Body of pancreas (tissue), 4 donors: ENCODE results near the gene NELFA. TPM values are rescaled to one million over a fixed set of nuclear protein-coding genes. Genes with fewer than 3 reads are reported as not detected.
"Not testable (repeated sequence)": the region's sequence is repeated elsewhere in the genome, so short reads cannot be mapped to it uniquely, and the experiment has no call there.

Experiments
- ATAC-seq: fragments of 150-250 bp; one replicate; pipeline ENCODE4 v1.9.1; 2016
- DNase-seq, 4 donors: peaks; one replicate each; pipeline ENCODE4 v3.0.0-alpha.2; 2019
- H3K27ac ChIP-seq, 4 donors: fragments of 200-600 bp; sonication (generic); 1 replicate in 3 of 4; 2 replicates in 1 of 4; pipeline versions ENCODE4 v1.5.1 to v1.6.1; 2016 to 2019; ENCODE audit warnings: mild to moderate bottlenecking in 1 of 4, mixed read lengths in 1 of 4, moderate library complexity in 1 of 4
- H3K27me3 ChIP-seq, 2 donors: fragments of 200-600 bp; sonication (generic); one replicate each; pipeline ENCODE4 v1.6.0; 2016; ENCODE audit warnings: mild to moderate bottlenecking in 1 of 2
- H3K36me3 ChIP-seq, 2 donors: fragments of 200-600 bp; sonication (generic); replicated peaks in 1 of 2; 2 replicates each; pipeline ENCODE4 v1.5.1; 2016; ENCODE audit warnings: low read depth in 2 of 2; ENCODE audit not compliant: insufficient read depth in 1 of 2
- H3K4me1 ChIP-seq: fragments of 200-600 bp; sonication (generic); one replicate; pipeline ENCODE4 v1.6.0; 2016
- H3K4me3 ChIP-seq, 2 donors: fragments of 200-600 bp; sonication (generic); 1 replicate in 1 of 2; 2 replicates in 1 of 2; pipeline ENCODE4 v1.5.1; 2016 to 2019
- H3K9me3 ChIP-seq, 3 donors: fragments of 200-600 bp; sonication (generic); 1 replicate in 2 of 3; 2 replicates in 1 of 3; pipeline ENCODE4 v1.5.1; 2016
- CTCF ChIP-seq, 7 experiments: fragments of 450-650 bp in 4 of 7; fragments of 200-600 bp in 3 of 7; sonication (generic) in 3 of 7; IDR thresholded peaks; one replicate each; pipeline ENCODE4 v1.5.1; 2016 to 2019; ENCODE audit warnings: antibody characterized with exemption in 7 of 7
- POLR2A ChIP-seq, 3 donors: fragments of 450-650 bp; IDR thresholded peaks; one replicate each; pipeline ENCODE4 v1.6.1; 2016; ENCODE audit warnings: antibody characterized with exemption in 3 of 3, mild to moderate bottlenecking in 2 of 3
- WGBS, 2 donors: methylation state at CpG; one replicate each; pipeline ENCODE4 v1.1.5; 2017; 5-methylcytosine and 5-hydroxymethylcytosine counted together
- intact Hi-C: fragments of 100-400 bp; cut with DNase I; formaldehyde crosslinking; loops from one replicate; pipeline ENCODE4 v1.15.1; 2023
- total RNA-seq, 2 donors: library from RNA; depleted of rRNA; stranded (reverse); fragments of >200 nt; gene quantifications; one replicate each; pipeline ENCODE4 v1.1.0, GENCODE V29; 2016

The NELFA gene
- total RNA-seq, 2 donors from 2014 or later = 19.7 to 74.5 TPM

DNA sequence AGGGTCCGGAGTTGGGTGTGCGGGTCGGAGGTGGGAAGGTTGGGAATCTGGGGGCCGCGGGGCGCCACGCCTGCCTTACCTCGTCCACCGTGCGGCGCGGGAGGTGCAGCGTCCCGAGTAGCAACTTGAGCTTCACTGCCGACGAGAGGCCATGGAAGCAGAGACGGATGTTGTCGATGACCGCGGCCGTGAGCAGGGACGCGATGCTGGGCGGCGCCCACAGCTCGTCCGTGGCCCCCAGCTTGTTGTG lies 178 bp downstream of the NELFA start:
- Histone ChIP-seq H3K9me3 (no peaks in the 10 kb centered on the region), H3K27ac (peak overlapping the region; percentile 94 to 99 (median 98)), H3K36me3 (peaks cover 0 to under 1% of the 10 kb centered on the region in 2 donors), H3K4me3 (peak overlapping the region; percentile 67 to 77), H3K4me1 (peaks cover 21% of the 10 kb centered on the region), H3K27me3 (no peaks in the 10 kb centered on the region)
- intact Hi-C loops = no loop called here
- no peak for TF ChIP-seq POLR2A (IDR thresholded peaks at IDR 0.05)
- no peak for TF ChIP-seq CTCF (IDR thresholded peaks at IDR 0.05)
- 1 to 2% methylated on average over 14 to 22 of the region's 27 CpGs for WGBS, 2 donors
- no peak for DNase-seq
- no peak for ATAC-seq

GRCh38 chr4:2007804-2008670 lies 737 bp downstream of the NELFA start:
- intact Hi-C loops = no loop called here
- H3K4me1 ChIP-seq = peaks cover 21% of the 10 kb centered on the region
- no peaks in the 10 kb centered on the region for H3K27me3 ChIP-seq
- ATAC-seq = no peak
- H3K36me3 ChIP-seq = peaks cover 0 to 3% of the 10 kb centered on the region in 2 donors
- TF ChIP-seq CTCF (IDR thresholded peaks at IDR 0.05) (no peak), POLR2A (IDR thresholded peaks at IDR 0.05) (no peak)
- H3K4me3 ChIP-seq = peak overlapping the region; percentile 67 to 77
- WGBS, 2 donors = 0 to 1% methylated on average over 41 to 49 of the region's 57 CpGs
- peak overlapping the region; percentile 94 to 99 (median 98) for H3K27ac ChIP-seq
- no peaks in the 10 kb centered on the region for H3K9me3 ChIP-seq
- DNase-seq = no peak

- WGBS, 2 donors = 68 to 78% methylated on average over 15 of the region's 15 CpGs
- TF ChIP-seq CTCF (IDR thresholded peaks at IDR 0.05) = no peak
- TF ChIP-seq POLR2A (IDR thresholded peaks at IDR 0.05) = no peak
- H3K27ac ChIP-seq = no peak overlapping the region
Observed at GRCh38 chr4:2006956-2007653, 1.7 kb downstream of the NELFA start.

GRCh38 chr4:2006367-2006766 lies 2.4 kb downstream of the NELFA start:
- H3K27ac ChIP-seq = no peak overlapping the region
- no peak for ATAC-seq
- H3K4me3 ChIP-seq = no peak overlapping the region
- WGBS, 2 donors = 88 to 89% methylated on average over 7 of the region's 7 CpGs
- TF ChIP-seq POLR2A (IDR thresholded peaks at IDR 0.05) = no peak
- TF ChIP-seq CTCF (IDR thresholded peaks at IDR 0.05) = no peak
- no peak for DNase-seq
- intact Hi-C loops = no loop called here
- no peaks in the 10 kb centered on the region for H3K9me3 ChIP-seq
- H3K4me1 ChIP-seq = peaks cover 21% of the 10 kb centered on the region
- no peaks in the 10 kb centered on the region for H3K27me3 ChIP-seq
- peaks cover 0 to 3% of the 10 kb centered on the region in 2 donors for H3K36me3 ChIP-seq

More at GRCh38 chr4:2006956-2007653, 1.7 kb downstream of the NELFA start:
- Histone ChIP-seq H3K4me1 (peaks cover 21% of the 10 kb centered on the region), H3K4me3 (peak overlapping the region in 1 of 2 donors; percentile 77), H3K27me3 (no peaks in the 10 kb centered on the region), H3K9me3 (no peaks in the 10 kb centered on the region), H3K36me3 (peaks cover 0 to 3% of the 10 kb centered on the region in 2 donors)
- DNase-seq (no peak), ATAC-seq (no peak)
- intact Hi-C loops = no loop called here

GRCh38 chr4:2003361-2003760 lies 5.4 kb downstream of the NELFA start:
- H3K4me3 ChIP-seq, H3K9me3 ChIP-seq, ATAC-seq, H3K36me3 ChIP-seq, intact Hi-C loops, DNase-seq, H3K27ac ChIP-seq, H3K27me3 ChIP-seq: not testable (repeated sequence)
- WGBS, 2 donors = 91 to 93% methylated on average over 2 of the region's 2 CpGs
- H3K4me1 ChIP-seq = peaks cover 18% of the 10 kb centered on the region

GRCh38 chr4:1999308-1999707 lies 9.5 kb downstream of the NELFA start:
- intact Hi-C loops, H3K27me3 ChIP-seq, H3K27ac ChIP-seq, H3K36me3 ChIP-seq, ATAC-seq, H3K9me3 ChIP-seq, DNase-seq, H3K4me3 ChIP-seq: not testable (repeated sequence)
- 89 to 96% methylated on average over 4 of the region's 4 CpGs for WGBS, 2 donors
- peaks cover 17% of the 10 kb centered on the region for H3K4me1 ChIP-seq
